ENCODE measurements around the gene ATAD3C.
A peak's percentile ranks its signal among the peaks of the same experiment; 100 is the strongest.
"Not testable (repeated sequence)": the region's sequence is repeated elsewhere in the genome, so short reads cannot be mapped to it uniquely, and the experiment has no call there.

The ATAD3C gene

DNA sequence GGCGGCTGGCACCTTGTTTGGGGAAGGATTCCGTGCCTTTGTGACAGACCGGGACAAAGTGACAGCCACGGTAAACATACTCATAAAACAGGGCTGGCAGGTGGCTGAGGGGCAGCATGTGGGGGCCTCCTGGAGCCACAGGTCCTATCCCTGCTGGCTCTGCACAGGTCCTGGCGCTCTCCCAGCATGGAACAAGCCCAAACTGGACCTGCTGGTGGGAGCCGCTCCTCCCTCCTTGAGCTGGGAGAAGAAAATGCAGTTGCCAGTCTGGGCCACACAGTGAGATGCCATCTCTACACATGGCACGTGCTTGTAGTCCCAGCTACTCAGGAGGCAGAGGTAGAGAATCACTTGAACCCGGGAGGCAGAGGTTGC is 2.9 kb downstream of the ATAD3C start:
- not testable (repeated sequence) for DNase-seq

DNA sequence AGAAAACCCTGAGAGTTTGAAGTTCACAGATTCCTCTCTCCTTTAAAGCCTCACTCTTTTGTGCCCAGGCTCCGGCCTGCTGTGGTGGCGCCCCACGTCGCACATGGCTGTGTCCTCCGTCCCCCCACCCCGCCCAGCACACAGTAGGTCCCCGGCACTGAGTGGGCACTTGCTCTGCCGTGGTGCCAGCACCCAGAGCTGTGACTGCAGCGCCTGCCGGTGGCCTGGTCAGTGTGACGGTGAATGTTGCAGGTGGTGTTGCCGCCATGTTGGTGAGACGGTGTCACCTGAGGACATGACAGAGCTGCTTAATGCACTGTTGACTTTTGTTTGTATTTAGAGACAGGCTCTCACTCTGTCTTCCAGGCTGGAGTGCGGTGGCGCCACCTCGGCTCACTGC is 3.4 kb downstream of the ATAD3C start:
- no peak for DNase-seq

DNA sequence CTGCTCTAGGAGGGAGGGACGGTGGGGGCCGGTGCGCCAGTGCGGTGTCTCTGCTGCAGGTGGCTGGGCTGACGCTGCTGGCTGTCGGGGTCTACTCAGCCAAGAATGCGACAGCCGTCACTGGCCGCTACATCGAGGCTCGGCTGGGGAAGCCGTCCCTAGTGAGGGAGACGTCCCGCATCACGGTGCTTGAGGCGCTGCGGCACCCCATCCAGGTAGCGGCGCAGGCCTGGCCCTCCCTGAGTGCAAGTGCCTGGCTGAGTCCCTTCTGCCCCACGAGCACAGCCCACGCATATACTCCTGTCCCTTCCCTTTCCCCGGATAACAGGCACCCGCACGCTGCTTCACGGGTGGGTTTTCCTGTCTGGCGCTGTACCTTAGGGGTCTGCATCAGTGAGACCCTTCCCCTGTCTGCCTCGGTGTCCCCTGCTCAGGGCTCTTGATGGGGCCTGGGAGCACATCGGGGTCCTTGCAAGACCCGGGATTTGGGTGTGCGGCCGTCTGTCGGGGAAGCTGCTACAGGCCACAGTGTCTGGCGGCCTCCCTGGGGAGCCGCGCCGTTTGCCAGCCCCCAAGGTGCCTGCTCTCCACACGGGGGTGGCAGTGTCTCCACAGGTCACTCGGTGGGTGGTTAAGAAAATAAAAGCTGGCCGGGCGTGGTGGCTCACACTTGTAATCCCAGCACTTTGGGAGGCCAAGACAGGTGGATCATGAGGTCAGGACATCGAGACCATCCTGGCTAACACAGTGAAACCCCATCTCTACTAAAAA is 5.0 kb downstream of the ATAD3C start:
- not testable (repeated sequence) for DNase-seq

DNA sequence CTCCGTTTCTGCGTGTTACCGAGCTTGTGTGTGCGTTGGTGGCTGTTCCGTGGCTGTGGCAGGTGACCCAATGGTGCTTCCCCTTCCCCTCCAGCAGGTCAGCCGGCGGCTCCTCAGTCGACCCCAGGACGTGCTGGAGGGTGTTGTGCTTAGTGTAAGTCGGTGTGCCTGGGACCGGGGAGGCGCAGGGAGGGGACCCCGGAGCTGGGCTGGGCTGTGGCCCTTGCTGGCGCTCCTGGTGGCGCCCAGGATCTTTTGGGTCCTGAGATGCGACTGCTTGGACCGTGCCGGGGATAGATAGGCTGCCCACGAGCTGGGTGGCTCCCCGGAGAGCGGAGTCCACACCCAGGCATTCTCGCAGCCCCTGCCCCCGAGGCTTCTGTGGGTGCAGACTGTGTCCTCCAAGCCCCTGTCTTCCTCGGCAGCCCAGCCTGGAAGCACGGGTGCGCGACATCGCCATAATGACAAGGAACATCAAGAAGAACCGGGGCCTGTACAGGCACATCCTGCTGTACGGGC is 5.9 kb downstream of the ATAD3C start:
- DNase-seq, result no peak

DNA sequence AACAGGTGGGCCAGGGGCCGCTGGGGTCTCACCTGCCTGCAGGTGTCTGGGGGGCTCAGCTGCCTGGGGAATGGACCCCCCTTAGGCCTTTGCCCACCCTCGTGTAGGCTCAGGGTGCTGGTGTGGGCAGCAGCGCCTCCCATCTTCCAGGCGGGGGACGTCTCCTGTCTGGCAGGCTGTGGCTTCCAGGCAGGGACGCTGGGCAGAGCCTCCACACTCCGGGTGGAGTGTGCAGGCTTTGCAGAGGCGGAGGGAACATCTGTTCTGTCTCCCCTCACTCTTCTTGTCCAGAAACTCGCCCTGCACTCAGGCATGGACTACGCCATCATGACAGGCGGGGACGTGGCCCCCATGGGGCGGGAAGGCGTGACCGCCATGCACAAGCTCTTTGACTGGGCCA is 6.4 kb downstream of the ATAD3C start:
- DNase-seq, result not testable (repeated sequence)

DNA sequence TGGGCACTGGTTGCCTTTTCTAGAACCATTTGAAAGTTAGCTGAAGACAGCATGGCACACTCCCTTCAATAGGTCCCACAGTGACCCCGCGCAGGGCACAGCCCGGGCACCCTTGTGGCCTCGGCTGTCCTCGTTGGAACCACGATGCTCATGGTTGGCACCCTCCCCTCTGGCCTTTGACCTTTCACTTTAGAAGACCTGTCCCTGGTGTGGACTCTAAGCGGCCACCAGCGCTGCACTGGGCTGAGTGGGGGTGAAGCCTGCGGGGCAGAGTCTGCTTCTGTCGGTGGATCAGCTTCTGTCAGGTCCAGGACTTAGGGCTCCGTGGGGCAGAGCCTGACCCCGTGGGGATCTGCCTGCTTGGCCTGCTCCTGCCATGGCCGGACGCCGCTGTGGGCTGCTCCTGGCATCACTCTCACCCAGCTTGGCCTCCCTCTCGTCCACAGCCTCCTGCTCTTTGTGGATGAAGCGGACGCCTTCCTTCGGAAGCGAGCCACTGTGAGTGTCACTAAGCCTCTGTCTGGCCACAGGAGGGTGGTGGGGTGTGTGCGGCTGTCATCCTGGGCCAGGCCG is 7.3 kb downstream of the ATAD3C start:
- DNase-seq, result not testable (repeated sequence)

DNA sequence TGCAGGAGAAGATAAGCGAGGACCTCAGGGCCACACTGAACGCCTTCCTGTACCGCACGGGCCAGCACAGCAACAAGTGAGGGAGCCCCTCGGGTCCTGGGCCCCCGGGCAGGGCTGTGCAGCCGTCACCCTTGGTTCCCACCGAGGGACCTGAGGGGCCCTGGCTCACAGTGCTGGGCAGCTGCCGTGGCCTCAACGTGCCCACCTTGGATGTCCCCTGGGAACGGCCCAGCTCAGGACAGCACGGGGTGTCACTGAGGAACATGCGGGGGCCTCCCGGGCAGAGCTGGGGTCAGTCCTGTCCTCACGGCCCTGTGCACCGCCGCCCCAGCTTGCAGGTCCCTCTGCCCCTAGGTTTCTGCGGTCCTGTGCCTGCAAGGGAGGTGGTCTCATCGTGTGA is 9.7 kb downstream of the ATAD3C start:
- not testable (repeated sequence) for DNase-seq

DNA sequence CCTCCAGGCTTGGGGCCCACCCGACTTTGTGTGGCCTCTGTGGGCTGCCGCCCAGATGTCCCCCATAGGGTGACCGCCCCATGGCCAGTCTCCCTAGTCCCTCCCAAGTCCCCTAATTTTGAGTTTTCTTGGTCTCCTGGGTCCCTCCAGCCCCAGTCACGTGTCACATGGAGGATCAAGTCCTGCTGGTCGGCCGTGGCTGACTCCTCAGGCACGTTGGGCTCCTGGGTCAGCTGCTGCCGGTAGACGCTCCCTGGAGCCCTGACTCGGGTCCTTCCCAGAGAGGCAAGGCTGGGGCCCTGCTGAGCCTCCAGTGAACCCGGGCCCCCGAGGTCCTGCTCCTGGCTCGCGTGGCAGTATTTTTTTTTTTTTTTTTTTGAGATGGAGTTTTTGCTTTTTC is 10.2 kb downstream of the ATAD3C start:
- not testable (repeated sequence) for DNase-seq

DNA sequence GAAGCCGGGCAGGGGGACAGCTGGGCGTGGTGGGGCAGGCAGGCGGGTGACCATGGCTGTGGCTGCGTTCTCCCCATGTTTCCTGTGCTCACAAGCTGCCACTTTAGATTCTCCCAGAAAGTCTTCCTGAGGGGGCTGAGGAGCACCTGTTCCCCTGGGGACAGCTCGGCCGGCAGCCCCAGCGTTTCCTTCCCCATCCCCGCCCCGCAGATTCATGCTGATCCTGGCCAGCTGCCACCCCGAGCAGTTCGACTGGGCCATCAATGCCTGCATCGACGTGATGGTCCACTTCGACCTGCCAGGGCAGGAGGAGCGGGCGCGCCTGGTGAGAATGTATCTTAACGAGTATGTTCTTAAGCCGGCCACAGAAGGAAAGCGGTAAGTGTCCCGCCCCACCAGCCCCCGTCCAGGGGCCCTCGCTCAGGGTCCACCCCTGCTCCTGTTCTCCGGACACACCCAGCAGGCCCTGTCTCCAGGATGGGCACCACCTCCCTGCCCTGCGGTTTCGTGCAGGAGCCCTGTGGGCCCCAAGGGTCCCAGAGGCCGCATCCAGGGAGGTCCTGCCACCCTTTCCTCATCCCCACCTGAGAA is 11.1 kb downstream of the ATAD3C start:
- no peak for DNase-seq

DNA sequence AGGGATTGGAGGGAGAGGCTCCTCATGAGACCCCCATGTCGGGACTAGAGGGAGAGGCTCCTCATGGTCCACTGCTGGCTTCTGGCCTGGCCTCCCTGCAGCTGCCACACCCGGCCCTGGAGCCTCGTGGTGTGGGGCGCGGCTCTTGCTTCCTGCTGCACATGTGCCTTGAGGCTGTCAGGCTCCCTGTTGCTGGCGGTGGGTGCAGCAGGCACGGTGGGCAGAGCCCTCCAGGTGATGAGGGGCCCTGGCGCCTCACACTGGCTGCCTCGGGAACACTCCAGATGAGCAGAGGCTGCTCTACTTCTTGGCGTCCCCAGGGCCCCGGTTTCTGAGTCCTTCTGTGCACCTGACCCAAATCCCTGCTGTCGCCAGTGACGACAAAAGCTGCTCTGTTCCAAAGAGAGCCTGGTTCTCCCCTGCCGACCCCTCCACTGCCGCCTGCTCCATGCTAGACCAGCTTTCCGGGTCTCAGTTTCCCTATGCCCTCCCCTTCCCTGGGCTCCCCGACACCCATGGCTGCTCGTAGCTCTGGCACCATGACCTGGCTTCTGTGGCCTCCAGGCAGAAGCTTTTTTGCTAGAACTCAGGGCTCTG is 12.3 kb downstream of the ATAD3C start:
- DNase-seq, result peak; percentile 28

DNA sequence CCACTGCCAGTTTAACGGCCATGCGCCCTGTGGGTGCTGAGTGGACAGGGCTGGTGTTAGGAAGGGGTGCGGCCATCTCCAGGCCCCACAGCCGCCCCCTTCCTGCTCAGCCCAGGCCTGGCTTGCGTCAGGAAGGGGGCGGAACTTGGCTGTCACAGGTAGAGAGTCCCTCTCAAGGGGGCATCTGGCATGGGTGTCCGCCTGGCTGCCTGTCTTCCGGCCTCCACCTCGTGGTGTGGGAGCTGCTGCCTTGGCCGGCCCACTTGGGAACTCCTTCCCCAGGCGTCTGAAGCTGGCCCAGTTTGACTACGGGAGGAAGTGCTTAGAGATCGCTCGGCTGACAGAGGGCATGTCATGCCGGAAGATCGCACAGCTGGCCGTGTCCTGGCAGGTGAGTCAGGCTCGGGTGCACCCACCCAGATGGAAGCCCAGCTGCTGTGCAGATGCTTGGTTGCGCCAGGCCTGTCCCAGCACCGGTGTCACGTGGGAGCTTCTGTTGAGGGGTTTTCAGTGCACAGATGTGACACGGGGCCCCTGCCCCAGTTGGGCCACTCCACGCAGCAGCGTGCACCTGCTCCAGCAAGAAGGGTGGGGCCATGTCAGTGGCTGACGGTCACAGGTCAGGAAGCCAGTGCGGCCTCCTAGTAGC is 13.0 kb downstream of the ATAD3C start:
- no peak for DNase-seq

DNA sequence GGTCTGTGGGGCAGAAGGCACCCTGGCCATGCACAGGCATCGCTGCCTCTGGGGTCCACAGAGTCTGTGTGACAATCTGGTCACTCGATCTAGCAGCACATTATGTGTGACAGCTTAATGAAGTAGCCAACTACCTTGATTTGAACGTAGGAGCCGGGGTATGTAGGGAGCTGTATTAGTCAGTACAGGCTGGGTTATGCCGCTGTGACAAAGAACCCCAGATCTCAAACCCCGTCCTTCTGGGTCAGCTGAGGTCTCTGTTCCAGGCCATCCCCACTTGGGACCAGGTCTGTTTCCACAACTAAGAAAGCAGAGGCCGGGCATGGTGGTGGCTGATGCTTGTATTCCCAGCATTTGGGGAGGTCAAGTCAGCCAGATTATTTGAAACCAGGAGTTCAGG is 13.8 kb downstream of the ATAD3C start:
- DNase-seq, result no peak

DNA sequence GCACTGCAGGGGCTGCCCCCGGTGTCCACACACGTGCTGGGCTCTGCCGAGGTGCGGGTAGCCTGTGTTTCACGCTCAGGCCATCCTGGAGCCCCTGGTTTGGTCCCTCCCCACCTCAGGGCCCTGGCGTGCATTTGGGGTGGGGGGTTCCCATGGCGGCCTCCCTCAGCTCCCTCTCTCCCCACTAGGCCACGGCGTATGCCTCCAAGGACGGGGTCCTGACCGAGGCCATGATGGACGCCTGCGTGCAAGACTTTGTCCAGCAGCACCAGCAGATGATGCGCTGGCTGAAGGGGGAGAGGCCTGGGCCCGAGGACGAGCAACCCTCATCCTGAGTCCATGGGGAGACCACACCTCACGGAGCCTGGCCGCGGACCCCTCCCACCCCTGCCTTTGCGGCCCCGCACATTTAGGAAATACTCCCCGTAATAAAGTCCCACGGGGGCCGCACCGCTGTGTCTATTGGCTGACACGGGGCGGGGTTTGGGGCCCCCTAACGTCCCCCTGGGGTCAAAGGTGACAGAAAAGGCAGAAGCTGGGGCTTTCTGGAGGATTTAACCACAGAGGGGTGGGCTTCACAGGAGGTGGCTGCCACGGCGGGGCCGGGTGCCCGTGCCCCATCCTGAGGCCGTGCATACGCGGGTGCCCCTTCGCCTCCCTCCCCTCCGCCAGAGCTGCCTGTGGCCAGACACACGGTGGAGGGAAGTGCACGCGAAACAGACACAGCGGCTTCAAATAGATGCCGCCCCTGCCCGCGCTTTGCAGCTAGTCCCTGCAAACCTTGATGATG is 18.9 kb downstream of the ATAD3C start:
- not testable (repeated sequence) for DNase-seq

DNA sequence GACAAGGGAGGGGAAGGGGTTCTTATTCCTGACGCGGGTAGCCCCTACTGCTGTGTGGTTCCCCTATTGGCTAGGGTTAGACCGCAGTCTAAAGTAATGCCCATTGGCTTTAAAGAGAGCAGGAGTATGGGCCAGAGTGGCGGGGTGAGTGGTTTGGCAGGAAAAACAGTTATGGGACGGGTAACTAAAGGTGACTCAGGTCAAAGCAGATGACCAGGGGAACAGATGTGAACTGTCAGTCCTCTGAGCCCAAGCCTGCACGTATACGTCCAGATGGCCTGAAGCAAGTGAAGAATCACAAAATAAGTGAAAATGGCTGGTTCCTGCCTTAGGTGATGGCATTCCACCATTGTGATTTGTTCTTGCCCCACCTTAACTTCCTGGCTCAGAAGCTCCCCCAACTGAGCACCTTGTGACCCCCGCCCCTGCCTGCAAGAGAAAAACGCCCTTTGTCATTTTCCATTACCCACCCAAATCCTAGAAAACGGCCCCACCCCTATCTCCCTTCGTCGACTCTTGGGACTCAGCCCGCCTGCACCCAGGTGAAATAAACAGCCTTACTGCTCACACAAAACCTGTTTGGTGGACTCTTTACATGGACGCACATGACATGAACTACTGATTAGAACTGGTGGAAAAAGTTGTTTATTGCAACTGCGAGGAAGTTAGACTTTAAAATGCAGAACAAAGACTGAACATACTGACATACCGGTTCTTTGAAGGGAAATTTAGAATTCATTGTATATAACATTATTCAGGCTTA is 21.3 kb downstream of the ATAD3C start:
- peak; percentile 53 for DNase-seq

DNA sequence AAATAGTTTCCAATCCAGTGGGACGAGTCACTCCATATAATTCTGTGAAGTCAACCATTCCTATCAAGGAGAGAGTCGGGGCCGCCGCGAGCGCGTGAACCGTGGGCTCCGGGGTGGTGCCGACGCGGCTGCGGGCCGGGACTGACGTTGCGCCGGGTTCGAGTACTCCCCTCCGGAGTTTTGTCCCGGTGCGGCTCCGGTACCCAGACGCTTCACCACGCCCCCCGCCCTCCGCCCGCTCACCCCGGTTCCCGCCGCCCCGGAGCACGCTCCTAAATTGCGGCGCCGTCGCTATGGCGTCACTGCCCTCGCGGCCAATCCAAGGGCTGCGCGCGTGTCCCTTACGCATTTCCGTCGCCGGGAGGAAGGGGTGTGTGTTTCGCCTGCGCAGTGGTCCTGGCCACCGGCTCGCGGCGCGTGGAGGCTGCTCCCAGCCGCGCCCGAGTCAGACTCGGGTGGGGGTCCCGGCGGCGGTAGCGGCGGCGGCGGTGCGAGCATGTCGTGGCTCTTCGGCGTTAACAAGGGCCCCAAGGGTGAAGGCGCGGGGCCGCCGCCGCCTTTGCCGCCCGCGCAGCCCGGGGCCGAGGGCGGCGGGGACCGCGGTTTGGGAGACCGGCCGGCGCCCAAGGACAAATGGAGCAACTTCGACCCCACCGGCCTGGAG is 22.0 kb downstream of the ATAD3C start, which contains the start of gene ATAD3B:
Gene ATAD3B, plus strand, starts transcription at position 377 of the 664 bp plus-strand sequence. Its CDS starts 120 bp downstream, at position 497.
- DNase-seq, result peak; percentile 94

DNA sequence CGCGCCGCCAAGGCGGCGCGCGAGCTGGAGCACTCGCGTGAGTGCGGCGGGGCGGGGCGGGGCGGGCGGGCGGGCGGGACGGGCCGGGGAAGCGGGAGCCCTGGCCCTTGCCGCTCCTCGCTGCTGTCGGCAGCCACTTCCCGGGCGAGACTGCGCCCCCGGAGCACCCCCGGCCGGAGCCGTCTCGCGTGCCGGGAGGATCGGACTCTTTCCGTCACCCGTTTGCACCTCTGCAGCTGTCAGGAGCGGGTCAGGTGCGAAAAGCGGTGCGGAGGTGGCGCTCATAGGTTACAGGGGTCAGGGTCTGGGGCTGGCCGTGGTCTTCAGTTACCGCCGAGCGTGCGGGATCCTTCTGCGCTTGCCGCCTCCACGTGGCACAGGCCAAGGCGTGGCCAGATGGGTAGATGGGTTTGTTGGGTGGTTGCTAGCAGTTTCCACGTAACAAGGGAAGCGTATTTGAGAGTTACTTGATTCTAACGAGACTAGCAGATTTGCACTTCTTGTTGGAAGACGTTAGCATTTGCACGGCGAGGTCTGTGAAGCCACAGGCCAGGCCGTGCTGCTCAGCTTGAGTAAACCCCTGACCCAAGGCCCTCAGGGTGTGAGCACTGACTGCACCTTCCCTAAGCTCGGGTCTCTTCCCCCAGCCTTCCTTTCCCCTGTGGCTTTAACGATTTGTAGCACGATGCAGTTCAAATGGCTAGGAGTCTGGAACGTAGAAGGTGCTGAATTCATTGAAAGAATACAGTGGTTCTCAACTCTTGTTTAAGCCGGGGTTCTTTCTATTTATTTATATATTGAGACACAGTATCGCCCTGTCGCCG is 22.8 kb downstream of the ATAD3C start:
- not testable (repeated sequence) for DNase-seq

DNA sequence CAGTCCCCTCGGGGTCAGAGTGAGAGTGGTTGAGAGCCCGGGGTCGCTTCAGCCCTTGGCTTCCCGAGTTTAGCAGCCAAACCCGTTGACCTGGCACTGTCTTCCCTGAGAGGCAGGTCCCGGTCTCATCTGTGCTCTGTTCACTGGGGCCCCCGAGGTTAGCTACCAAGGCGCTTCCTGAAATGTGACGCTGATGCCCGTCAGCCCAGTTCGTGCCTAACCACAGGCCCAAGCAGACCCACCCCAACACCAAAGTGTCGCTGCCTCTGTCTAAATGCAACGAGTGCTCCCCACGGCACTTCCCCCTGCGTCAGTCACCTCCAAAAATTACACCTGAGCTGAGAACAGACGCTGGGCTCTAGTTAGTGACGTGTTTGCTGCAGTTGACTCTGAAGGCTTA is 26.5 kb downstream of the ATAD3C start:
- not testable (repeated sequence) for DNase-seq

DNA sequence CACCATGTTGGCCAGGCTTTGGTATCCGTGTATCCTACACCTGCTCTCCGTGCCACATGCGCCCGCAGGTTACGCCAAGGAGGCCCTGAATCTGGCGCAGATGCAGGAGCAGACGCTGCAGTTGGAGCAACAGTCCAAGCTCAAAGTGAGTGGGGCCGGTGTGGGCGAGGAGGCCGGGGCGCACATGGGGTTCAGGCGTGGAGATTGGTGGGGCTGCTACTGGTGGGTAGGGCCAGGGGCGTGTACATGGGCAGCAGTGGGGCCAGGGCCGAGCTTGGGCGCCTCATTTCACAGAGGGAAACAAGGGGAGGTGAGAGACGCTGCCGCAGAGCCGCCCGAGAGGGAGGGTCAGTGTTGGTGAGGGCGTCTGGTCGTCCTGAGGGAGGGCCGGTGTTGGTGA is 27.7 kb downstream of the ATAD3C start:
- DNase-seq, result no peak

DNA sequence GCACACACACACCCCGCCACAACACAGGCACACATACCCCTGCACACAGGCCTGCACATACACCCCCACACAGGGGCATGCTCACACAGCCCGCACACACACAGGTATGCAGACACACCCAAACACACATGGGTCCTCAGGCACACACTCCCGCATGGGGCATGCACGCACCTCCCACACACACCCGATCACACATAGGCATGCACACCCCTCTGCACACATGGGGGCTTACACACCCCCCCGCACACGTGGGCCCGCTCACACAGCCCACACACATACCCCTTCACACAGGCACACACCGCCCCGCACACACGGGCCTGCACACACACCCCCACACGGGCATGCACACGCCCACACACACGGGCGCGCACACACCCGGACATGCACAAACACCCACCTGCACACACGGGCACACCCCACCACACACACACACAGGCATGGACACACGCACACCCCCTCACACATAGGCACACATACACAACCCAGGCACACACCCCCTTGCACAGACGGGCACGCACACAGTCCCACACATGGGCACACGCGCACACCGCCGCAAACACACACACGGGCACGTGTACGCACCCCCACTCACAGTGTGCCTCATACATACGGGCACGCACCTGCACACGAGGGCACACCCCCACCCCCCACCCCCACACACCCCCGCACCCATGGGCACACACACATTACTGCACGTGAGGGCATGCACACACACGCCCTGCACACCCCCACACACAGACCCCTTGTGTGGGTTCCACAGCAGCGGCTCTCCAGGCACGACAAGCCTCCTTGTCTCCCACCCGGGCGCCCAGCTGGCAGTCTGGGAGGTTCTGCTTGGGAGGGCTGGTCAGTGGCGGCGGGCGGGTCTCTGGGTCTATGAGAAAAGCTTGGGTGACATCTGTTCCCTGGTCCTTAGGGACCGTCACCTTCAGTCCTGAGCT is 30.3 kb downstream of the ATAD3C start:
- DNase-seq, result no peak

Data from hematopoietic multipotent progenitor cell treated with erythropoietin and hydrocortisone succinate and interleukin-3 and kit ligand, for 8 days (in vitro differentiated cells).